ENCODE data around the gene AFAP1. TPM values are rescaled to one million over a fixed set of nuclear protein-coding genes. Genes with fewer than 3 reads are reported as not detected.
A peak's percentile ranks its signal among the peaks of the same experiment; 100 is the strongest.

AFAP1 gene
- total RNA-seq, 1 donor from 2014 or later: 67.9 TPM

- peaks cover 5% of the 10 kb centered on the region for H3K36me3 ChIP-seq (ENCODE audit: insufficient read depth, low read length)
- Mint-ChIP-seq H3K27ac (ENCODE audit: unreplicated experiment) (peak overlapping the region; percentile 0), H3K9me3 (ENCODE audit: unreplicated experiment) (no peaks in the 10 kb centered on the region), H3K27me3 (ENCODE audit: low read depth, unreplicated experiment) (no peaks in the 10 kb centered on the region), H3K4me3 (ENCODE audit: unreplicated experiment) (no peak overlapping the region), H3K36me3 (ENCODE audit: low read depth, unreplicated experiment) (peaks cover 9% of the 10 kb centered on the region), H3K4me1 (ENCODE audit: low read depth, unreplicated experiment) (peaks cover 75% of the 10 kb centered on the region)
- peaks cover 36% of the 10 kb centered on the region for H4K20me1 ChIP-seq (ENCODE audit: insufficient read depth, low read length)
- no peak for DNase-seq (ENCODE audit: low read depth)
- peaks cover 64% of the 10 kb centered on the region for H3K4me1 ChIP-seq (ENCODE audit: insufficient read depth, low read length)
- no peak overlapping the region for H2AFZ ChIP-seq (ENCODE audit: low read depth, low read length)
- H3K9ac ChIP-seq (ENCODE audit: low read length): peak overlapping the region; percentile 75
- H3K9me3 ChIP-seq (ENCODE audit: insufficient read depth, low read depth, low read length): no peaks in the 10 kb centered on the region
- peak overlapping the region; percentile 67 for H3K4me2 ChIP-seq (ENCODE audit: low read length)
- no peaks in the 10 kb centered on the region for H3K27me3 ChIP-seq (ENCODE audit: insufficient read depth, low read length)
- no peak overlapping the region for H3K4me3 ChIP-seq (ENCODE audit: insufficient read depth, low read depth, low read length)
- H3K27ac ChIP-seq (ENCODE audit: low read depth, low read length): peak overlapping the region; percentile 89
- no peak for FAIRE-seq
- peaks cover 97% of the 10 kb centered on the region for H3K79me2 ChIP-seq (ENCODE audit: insufficient read depth, low read length)
- TF ChIP-seq CTCF (IDR thresholded peaks at IDR 0.05; ENCODE audit: insufficient read depth, low read depth, low read length) (no peak), EZH2 (IDR thresholded peaks at IDR 0.05; ENCODE audit: insufficient read depth, low read length) (no peak)
Observed at GRCh38 chr4:7880683-7881082, 59.0 kb downstream of the AFAP1 start.

DNA sequence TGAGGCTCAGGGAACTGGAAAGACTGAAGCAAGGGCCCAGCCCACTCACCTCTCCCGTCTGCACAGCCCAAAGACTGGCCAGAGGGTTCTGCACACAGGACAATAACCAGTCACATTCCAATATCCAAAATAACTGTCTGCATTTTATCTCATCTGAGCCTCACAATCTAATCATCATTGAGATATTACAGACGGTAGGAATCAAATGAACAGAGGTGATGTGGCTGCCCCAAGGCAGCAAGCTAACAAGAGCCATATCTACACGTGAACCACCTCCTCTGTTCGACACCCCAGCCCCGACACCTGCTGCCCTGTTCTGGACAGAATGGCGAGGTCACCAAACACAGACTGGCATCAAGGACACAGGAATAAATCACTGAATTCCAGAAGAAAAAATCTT, 60.5 kb downstream of the AFAP1 start:
- Histone ChIP-seq H2AFZ (ENCODE audit: low read depth, low read length) (no peak overlapping the region), H3K4me2 (ENCODE audit: low read length) (peak overlapping the region; percentile 67), H3K36me3 (ENCODE audit: insufficient read depth, low read length) (peaks cover 2% of the 10 kb centered on the region), H3K4me3 (ENCODE audit: insufficient read depth, low read depth, low read length) (no peak overlapping the region), H3K9ac (ENCODE audit: low read length) (peak overlapping the region; percentile 75), H3K79me2 (ENCODE audit: insufficient read depth, low read length) (peaks cover 96% of the 10 kb centered on the region), H3K4me1 (ENCODE audit: insufficient read depth, low read length) (peaks cover 57% of the 10 kb centered on the region), H3K27ac (ENCODE audit: low read depth, low read length) (peak overlapping the region; percentile 89), H3K27me3 (ENCODE audit: insufficient read depth, low read length) (no peaks in the 10 kb centered on the region), H3K9me3 (ENCODE audit: insufficient read depth, low read depth, low read length) (no peaks in the 10 kb centered on the region), H4K20me1 (ENCODE audit: insufficient read depth, low read length) (peaks cover 29% of the 10 kb centered on the region)
- H3K27me3 Mint-ChIP-seq (ENCODE audit: low read depth, unreplicated experiment): no peaks in the 10 kb centered on the region
- TF ChIP-seq EZH2 (IDR thresholded peaks at IDR 0.05; ENCODE audit: insufficient read depth, low read length) (no peak), CTCF (IDR thresholded peaks at IDR 0.05; ENCODE audit: insufficient read depth, low read depth, low read length) (no peak)
- H3K4me1 Mint-ChIP-seq (ENCODE audit: low read depth, unreplicated experiment): peaks cover 71% of the 10 kb centered on the region
- no peak overlapping the region for H3K4me3 Mint-ChIP-seq (ENCODE audit: unreplicated experiment)
- no peaks in the 10 kb centered on the region for H3K9me3 Mint-ChIP-seq (ENCODE audit: unreplicated experiment)
- FAIRE-seq (no peak), DNase-seq (ENCODE audit: low read depth) (no peak)
- H3K36me3 Mint-ChIP-seq (ENCODE audit: low read depth, unreplicated experiment): peaks cover 2% of the 10 kb centered on the region
- H3K27ac Mint-ChIP-seq (ENCODE audit: unreplicated experiment): peak overlapping the region; percentile 48

DNA sequence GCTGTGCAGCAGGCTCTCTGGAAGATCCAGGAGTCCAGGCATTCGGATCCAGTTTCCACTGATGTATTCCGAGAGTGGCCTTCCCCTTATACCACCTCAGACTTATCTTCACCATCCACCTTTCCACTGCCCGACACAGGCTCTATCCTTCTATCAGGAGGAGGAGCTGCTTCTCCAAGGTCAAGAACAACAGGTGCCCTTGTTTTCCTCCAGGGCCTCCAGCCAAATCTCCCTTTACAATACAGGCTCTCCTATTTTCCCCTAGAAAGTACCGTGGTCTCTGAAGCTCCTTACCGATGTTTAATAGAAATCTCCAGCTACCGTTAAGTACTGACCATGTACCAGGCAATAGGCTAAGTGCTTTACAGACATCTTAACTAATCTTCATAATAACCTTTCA, 61.3 kb downstream of the AFAP1 start:
- H3K9me3 ChIP-seq (ENCODE audit: insufficient read depth, low read depth, low read length): no peaks in the 10 kb centered on the region
- FAIRE-seq: no peak
- Mint-ChIP-seq H3K4me1 (ENCODE audit: low read depth, unreplicated experiment) (peaks cover 77% of the 10 kb centered on the region), H3K27me3 (ENCODE audit: low read depth, unreplicated experiment) (no peaks in the 10 kb centered on the region), H3K27ac (ENCODE audit: unreplicated experiment) (no peak overlapping the region), H3K4me3 (ENCODE audit: unreplicated experiment) (no peak overlapping the region), H3K9me3 (ENCODE audit: unreplicated experiment) (peaks cover 3% of the 10 kb centered on the region), H3K36me3 (ENCODE audit: low read depth, unreplicated experiment) (peaks cover 5% of the 10 kb centered on the region)
- TF ChIP-seq CTCF (IDR thresholded peaks at IDR 0.05; ENCODE audit: insufficient read depth, low read depth, low read length) (no peak), EZH2 (IDR thresholded peaks at IDR 0.05; ENCODE audit: insufficient read depth, low read length) (no peak)
- peak overlapping the region; percentile 13 for H3K27ac ChIP-seq (ENCODE audit: low read depth, low read length)
- H3K4me3 ChIP-seq (ENCODE audit: insufficient read depth, low read depth, low read length): no peak overlapping the region
- H4K20me1 ChIP-seq (ENCODE audit: insufficient read depth, low read length): peaks cover 29% of the 10 kb centered on the region
- H3K4me2 ChIP-seq (ENCODE audit: low read length): no peak overlapping the region
- H3K36me3 ChIP-seq (ENCODE audit: insufficient read depth, low read length): peaks cover 2% of the 10 kb centered on the region
- no peak for DNase-seq (ENCODE audit: low read depth)
- H2AFZ ChIP-seq (ENCODE audit: low read depth, low read length): no peak overlapping the region
- H3K79me2 ChIP-seq (ENCODE audit: insufficient read depth, low read length): peaks cover 96% of the 10 kb centered on the region
- H3K9ac ChIP-seq (ENCODE audit: low read length): peak overlapping the region; percentile 5
- peaks cover 57% of the 10 kb centered on the region for H3K4me1 ChIP-seq (ENCODE audit: insufficient read depth, low read length)
- H3K27me3 ChIP-seq (ENCODE audit: insufficient read depth, low read length): no peaks in the 10 kb centered on the region

All from astrocyte (in vitro differentiated cells and primary cell).